ENCODE measurements around the gene AGPAT1.
"Not testable (repeated sequence)": the region's sequence is repeated elsewhere in the genome, so short reads cannot be mapped to it uniquely, and the experiment has no call there.

Gene AGPAT1

GRCh38 chr6:32198866-32199265, 23.0 kb upstream of the AGPAT1 start:
- no peak for DNase-seq (ENCODE audit: low read depth in 2 of 2)

- no peak for DNase-seq (ENCODE audit: low read depth in 2 of 2)
Measured at GRCh38 chr6:32198345-32198696, 22.4 kb upstream of the AGPAT1 start.

GRCh38 chr6:32196682-32197616, 21.1 kb upstream of the AGPAT1 start:
- DNase-seq (ENCODE audit: low read depth in 2 of 2): no peak

DNA sequence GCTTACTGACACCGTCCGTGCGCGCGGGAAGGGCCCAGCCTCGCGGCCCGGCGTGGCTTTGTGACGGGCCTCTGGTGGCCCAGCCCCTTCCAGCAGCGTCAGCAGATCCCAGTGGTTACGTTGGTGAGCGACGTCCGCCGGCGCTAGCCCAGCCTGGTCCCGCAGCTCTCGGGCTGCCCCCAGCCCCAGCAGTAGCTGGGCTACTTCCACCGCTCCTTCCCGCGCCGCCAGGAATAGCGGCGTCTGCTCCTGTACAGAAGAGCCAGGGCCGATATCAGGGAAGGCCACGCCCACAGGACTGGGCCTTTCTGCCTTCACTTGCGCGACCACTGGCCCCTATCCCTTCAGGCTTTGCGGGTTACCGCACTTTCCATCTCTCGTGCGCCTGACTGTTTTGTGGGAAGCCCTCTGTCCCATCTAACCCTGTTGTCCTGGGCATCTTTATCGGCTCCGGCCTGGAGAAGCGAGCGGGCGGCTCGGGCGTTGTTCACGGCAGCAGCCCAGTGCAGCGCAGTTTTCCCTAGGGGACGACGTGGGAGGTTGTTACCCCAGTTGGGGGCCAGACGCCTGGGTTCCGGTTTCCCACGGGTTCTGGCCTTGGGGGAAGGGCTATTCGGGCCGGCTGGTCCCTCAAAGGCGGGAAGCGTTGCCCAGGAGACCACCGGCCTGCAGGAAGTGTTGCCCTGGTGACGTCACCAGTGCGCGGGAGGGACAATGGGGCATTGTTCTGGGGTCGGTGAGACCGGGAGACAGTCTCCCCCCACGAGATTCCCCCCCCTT, 20.2 kb upstream of the AGPAT1 start:
- peak; percentile 27 to 39 for DNase-seq (ENCODE audit: low read depth in 2 of 2)

DNA sequence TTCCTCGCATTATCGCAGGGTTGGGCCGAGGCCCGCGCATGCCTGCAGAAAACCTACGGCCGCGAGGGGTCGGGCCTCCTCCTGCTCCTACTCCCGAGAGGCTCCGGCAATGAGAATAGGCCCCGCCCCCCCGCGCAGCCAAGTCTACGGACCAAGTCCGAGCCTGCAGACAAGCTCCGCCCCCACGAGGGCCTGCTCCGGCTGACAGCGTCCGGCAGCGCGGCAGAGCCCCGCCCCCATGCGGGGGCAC, 19.7 kb upstream of the AGPAT1 start:
- DNase-seq (ENCODE audit: low read depth in 2 of 2): peak; percentile 100

GRCh38 chr6:32194825-32195651, 19.2 kb upstream of the AGPAT1 start:
- DNase-seq (ENCODE audit: low read depth in 2 of 2): no peak

DNA sequence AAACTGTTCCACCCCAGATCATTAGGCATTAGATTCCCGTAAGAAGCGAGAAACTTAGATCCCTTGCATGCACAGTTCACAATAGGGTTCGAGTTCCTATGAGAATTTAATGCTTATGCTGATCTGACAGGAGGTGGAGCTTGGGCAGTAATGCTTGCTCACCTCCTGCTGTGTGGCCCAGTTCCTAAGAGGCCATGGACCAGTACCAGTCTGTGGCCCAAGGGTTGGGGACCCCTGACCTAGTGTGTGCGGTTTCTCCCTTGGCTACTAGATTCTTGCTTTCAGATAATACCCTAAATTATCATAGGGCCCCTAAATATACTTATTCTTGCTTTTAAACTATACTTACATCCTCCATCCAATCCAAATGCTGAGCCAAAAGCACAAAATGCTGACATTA, 18.5 kb upstream of the AGPAT1 start:
- DNase-seq (ENCODE audit: low read depth in 2 of 2): no peak

- not testable (repeated sequence) for DNase-seq (ENCODE audit: low read depth in 2 of 2)
Measured at GRCh38 chr6:32193096-32193495, 17.2 kb upstream of the AGPAT1 start.

GRCh38 chr6:32192608-32193039, 16.7 kb upstream of the AGPAT1 start, which contains the start of gene GPSM3:
Gene GPSM3 (minus strand): TSS chr6:32192643. CDS start chr6:32192513, 130 bp downstream.
- peak in 1 of 2 donors; percentile 33 for DNase-seq (ENCODE audit: low read depth in 2 of 2)

- no peak for DNase-seq (ENCODE audit: low read depth in 2 of 2)
Measured at GRCh38 chr6:32191696-32192607, 16.1 kb upstream of the AGPAT1 start.

GRCh38 chr6:32190911-32191677, 15.2 kb upstream of the AGPAT1 start:
- DNase-seq (ENCODE audit: low read depth in 2 of 2): no peak

- DNase-seq (ENCODE audit: low read depth in 2 of 2): peak; percentile 54 to 80
Measured at GRCh38 chr6:32190054-32190851, 14.4 kb upstream of the AGPAT1 start, which contains the start of gene PBX2. Gene PBX2 (minus strand): TSS chr6:32190202. CDS start chr6:32189915, 287 bp downstream.

DNA sequence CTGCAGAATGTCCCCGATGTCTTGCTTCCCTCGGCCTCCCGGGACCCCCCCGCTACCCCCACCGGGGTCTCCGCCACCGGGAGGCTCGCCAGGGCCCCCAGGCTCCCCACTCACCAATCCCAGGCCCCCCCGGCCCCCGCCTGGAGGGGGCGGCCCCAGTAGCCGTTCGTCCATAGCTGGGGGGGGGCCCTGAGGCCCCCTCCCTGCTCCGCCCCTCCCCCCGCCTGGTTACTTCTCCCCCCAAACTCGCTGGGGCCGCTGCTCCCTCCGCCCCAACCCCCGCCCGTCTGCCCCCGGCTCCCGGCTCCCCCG, 13.8 kb upstream of the AGPAT1 start:
- DNase-seq (ENCODE audit: low read depth in 2 of 2): no peak

DNA sequence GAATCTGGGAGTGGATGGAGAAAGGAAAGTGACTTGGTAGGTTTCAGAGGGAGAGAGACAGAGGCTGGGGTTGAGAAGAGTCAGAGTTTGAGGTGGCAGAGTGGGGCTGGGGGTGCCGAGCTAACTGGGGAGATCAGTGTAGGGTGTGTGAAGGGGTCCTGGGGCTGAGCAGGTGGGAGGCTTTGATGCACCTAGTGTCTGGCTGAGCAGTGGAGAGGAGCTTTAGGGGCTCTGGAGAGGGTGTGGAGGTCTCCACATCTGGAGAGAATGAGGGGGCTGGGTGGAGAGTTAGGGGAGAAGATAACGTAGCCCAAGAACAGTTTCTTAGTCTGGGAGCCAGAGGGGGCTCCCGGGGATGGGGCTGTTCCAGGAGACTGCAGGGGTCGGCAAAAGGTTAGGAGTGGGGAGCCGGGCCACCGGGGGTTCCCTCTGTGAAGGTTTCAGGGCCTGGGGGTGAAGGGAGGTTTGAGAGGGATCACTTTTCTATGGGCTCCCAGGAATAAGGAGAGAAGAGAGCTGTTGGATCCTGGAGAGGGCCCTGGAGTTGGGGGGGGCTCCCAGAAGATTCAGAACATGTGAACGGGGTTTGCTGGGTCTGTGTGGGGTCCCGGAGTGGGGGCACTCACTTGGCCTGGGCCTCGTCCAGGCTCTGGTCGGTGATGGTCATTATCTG, 13.3 kb upstream of the AGPAT1 start:
- no peak for DNase-seq (ENCODE audit: low read depth in 2 of 2)

DNA sequence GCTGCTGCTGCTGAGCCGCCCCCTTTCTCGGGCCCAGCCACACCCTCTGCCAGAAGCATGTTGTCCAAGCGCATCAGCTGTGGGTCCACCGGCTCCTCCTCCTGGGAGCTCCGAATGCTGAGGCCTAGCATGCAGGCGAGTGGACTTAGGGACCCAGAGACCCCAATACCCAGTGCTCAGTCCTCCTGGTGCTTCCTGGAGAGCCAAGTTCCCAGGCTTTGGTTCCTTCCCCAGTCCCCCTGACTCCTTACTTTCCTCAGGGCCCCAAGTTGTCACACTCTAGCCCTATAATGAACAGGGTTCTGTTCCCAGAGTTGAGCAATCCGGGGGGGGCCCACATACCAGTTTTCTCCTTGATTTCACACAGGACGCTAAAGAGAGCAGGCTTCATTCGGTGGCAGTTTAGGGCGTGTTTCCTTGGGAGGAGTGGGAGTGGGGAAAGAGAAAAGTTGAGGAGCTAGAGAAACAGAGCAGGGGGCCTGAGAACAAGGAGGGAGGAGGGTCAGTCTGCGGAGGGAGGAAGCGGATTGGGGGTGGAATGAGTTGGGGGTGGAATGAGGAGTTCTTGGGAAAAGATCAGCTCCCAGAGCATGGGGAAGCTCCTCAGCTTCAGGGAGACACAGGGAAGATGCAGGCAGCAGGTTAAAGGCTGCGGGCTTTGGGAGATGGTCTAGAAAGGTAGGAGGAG, 12.6 kb upstream of the AGPAT1 start:
- no peak for DNase-seq (ENCODE audit: low read depth in 2 of 2)

DNA sequence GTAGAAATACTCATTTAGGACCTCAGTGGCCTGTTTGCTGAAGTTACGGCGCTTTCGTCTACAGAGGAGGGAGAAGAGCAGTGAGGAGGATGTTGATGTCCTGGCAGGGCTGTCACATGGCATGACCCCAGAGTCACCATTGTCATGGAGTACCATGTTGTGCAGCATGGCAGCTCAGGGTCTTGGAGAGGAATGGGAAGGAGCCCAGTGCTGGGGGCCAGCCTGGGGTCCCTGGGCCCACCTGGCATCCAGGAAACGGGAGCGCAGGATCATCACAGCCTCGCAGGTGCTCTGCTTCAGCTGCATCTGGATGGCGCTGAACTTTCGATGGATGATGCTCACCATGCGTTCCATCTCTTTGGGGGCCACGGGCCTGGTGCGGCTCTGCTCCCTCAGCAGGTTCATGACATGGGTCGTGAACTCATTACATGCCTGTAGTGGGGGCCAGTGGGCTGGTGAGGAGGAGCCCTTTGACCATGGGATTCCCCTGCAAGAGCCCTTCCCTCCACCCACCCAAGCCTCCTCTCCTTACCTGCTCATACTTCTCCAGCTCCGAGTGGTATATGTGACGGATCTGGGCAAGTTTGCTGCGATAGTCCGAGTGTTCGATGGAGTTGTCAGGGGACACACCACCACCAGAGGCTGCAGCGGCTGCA, 12.0 kb upstream of the AGPAT1 start:
- not testable (repeated sequence) for DNase-seq (ENCODE audit: low read depth in 2 of 2)

DNA sequence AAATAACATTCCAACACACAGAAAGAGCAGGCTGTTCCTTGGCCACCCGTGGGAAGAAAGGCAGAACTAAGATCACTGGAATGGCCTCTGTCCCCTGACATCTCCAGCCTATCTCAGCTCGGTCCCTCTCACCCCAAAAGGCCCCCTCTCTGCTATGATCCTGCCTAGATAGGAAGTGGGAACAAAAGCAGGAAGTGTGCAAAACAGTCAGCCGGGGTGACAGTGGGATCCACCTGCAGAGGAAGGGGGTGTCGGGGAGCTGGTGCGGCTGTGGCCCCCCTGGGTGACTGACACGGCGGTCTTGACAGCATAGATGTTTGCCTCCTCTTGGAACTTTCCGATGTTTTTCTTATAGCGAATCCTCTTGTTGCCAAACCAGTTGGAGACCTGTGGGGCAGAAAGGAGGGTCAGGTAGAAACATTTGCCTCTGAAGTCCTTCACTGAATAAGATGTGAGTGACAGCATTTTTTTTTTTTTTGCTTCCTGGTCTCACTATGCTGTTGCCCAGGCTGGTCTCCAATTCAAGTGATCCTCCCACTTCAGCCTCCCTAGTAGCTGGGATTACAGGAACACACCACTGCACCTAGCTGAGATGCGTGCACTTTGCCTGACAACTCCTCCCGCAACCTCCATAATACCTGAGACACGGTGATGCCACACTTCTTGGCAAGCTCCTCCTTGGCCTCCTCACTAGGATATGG, 11.3 kb upstream of the AGPAT1 start:
- DNase-seq (ENCODE audit: low read depth in 2 of 2): no peak

Data from stimulated activated CD8-positive, alpha-beta memory T cell treated with anti-CD3 and anti-CD28 coated beads, Interleukin-2, amount 100 ng/mL, for 1 hour (primary cell).